Measurements from ENCODE around the gene EIF2D. TPM values are rescaled to one million over a fixed set of nuclear protein-coding genes. Genes with fewer than 3 reads are reported as not detected.

EIF2D gene
- total RNA-seq, 4 donors from 2014 or later, result 20.0 to 66.0 (median 34.9) TPM

GRCh38 chr1:206608108-206608698 is 4.1 kb downstream of the EIF2D start:
- TF ChIP-seq POLR2A (IDR thresholded peaks at IDR 0.05) (no peak), CTCF (IDR thresholded peaks at IDR 0.05) (peak; percentile 22 to 61 (median 60))
- H3K36me3 ChIP-seq, result peaks cover 0 to 36% (median 0%) of the 10 kb centered on the region in 3 donors
- H3K4me3 ChIP-seq, result no peak overlapping the region
- no peak overlapping the region for H3K27ac ChIP-seq
- peak in 2 of 3 donors; percentile 38 to 61 for DNase-seq
- H3K4me1 ChIP-seq, result peaks cover 3 to 9% (median 6%) of the 10 kb centered on the region in 4 donors
- no peaks in the 10 kb centered on the region for H3K27me3 ChIP-seq
- no peaks in the 10 kb centered on the region for H3K9me3 ChIP-seq

GRCh38 chr1:206606867-206607266 is 5.4 kb downstream of the EIF2D start:
- H3K36me3 ChIP-seq, result peaks cover 0 to 49% (median 0%) of the 10 kb centered on the region in 3 donors
- no peak for DNase-seq

GRCh38 chr1:206604861-206605260 is 7.4 kb downstream of the EIF2D start:
- H3K36me3 ChIP-seq, result peaks cover 0 to 67% (median 0%) of the 10 kb centered on the region in 3 donors
- H3K9me3 ChIP-seq, result no peaks in the 10 kb centered on the region
- H3K4me3 ChIP-seq, result no peak overlapping the region
- TF ChIP-seq POLR2A (IDR thresholded peaks at IDR 0.05), result no peak
- no peak for TF ChIP-seq CTCF (IDR thresholded peaks at IDR 0.05)
- no peaks in the 10 kb centered on the region for H3K27me3 ChIP-seq
- no peaks in the 10 kb centered on the region for H3K4me1 ChIP-seq
- no peak for DNase-seq
- H3K27ac ChIP-seq, result no peak overlapping the region

More at GRCh38 chr1:206606867-206607266, 5.4 kb downstream of the EIF2D start:
- H3K27me3 ChIP-seq, result no peaks in the 10 kb centered on the region
- H3K27ac ChIP-seq, result no peak overlapping the region
- H3K4me3 ChIP-seq, result no peak overlapping the region
- H3K4me1 ChIP-seq, result peaks cover 3 to 9% (median 5%) of the 10 kb centered on the region in 4 donors
- H3K9me3 ChIP-seq, result no peaks in the 10 kb centered on the region
- TF ChIP-seq POLR2A (IDR thresholded peaks at IDR 0.05), result no peak
- TF ChIP-seq CTCF (IDR thresholded peaks at IDR 0.05), result peak in 5 of 6 experiments; percentile 9 to 47 (median 28)

- TF ChIP-seq CTCF (IDR thresholded peaks at IDR 0.05), result no peak
- no peak for TF ChIP-seq POLR2A (IDR thresholded peaks at IDR 0.05)
- Histone ChIP-seq H3K4me1 (no peaks in the 10 kb centered on the region), H3K36me3 (peaks cover 0 to 95% (median 0%) of the 10 kb centered on the region in 3 donors), H3K4me3 (no peak overlapping the region), H3K27me3 (no peaks in the 10 kb centered on the region), H3K9me3 (no peaks in the 10 kb centered on the region), H3K27ac (no peak overlapping the region)
- DNase-seq, result no peak
These were observed 11.7 kb downstream of the EIF2D start for GRCh38 chr1:206600527-206600926.

GRCh38 chr1:206596319-206596666 is 16.0 kb downstream of the EIF2D start:
- no peaks in the 10 kb centered on the region for H3K9me3 ChIP-seq
- peaks cover 0 to 95% (median 4%) of the 10 kb centered on the region in 3 donors for H3K36me3 ChIP-seq
- DNase-seq, result no peak
- no peak overlapping the region for H3K4me3 ChIP-seq
- no peaks in the 10 kb centered on the region for H3K4me1 ChIP-seq
- no peak overlapping the region for H3K27ac ChIP-seq
- H3K27me3 ChIP-seq, result no peaks in the 10 kb centered on the region
- no peak for TF ChIP-seq CTCF (IDR thresholded peaks at IDR 0.05)
- no peak for TF ChIP-seq POLR2A (IDR thresholded peaks at IDR 0.05)

All from Peyer's patch (tissue), 4 donors.